HepG2 (cell line): ENCODE data around the gene TH. TPM values are rescaled to one million over a fixed set of nuclear protein-coding genes. Genes with fewer than 3 reads are reported as not detected.

Experiments
- AGO2 ChIP-seq: fragments of 200-400 bp; formaldehyde crosslinking; optimal IDR thresholded peaks from 2 replicates; pipeline ENCODE3; 2017; ENCODE audit warnings: mild to moderate bottlenecking, low read depth, low read length, moderate library complexity
- CHD2 ChIP-seq: IDR thresholded peaks from 2 replicates; pipeline ENCODE4 v1.6.1; 2011; ENCODE audit warnings: low read depth, low read length, improper control_type of control experiment
- CTCF ChIP-seq: sonication (generic); formaldehyde crosslinking; IDR thresholded peaks from 2 replicates; pipeline ENCODE4 v1.5.0; 2020; ENCODE audit warnings: mild to moderate bottlenecking, missing genetic modification reagents, moderate library complexity
- NAIF1 ChIP-seq: sonication (generic); formaldehyde crosslinking; IDR thresholded peaks from 2 replicates; pipeline ENCODE4 v1.5.0; 2020; ENCODE audit warnings: mild to moderate bottlenecking, missing genetic modification reagents, borderline replicate concordance
- NR2F2 ChIP-seq: IDR thresholded peaks from 2 replicates; pipeline ENCODE4 v1.6.1; 2012; ENCODE audit warnings: low read depth, inconsistent platforms, borderline replicate concordance
- SALL2 ChIP-seq: sonication (generic); formaldehyde crosslinking; IDR thresholded peaks from 2 replicates; pipeline ENCODE4 v1.8.1; 2023; ENCODE audit warnings: mild to moderate bottlenecking, missing genetic modification reagents, inconsistent platforms
- SMAD1 ChIP-seq: sonication (generic); formaldehyde crosslinking; IDR thresholded peaks from 2 replicates; pipeline ENCODE4 v1.4.0; 2020; ENCODE audit warnings: missing genetic modification reagents, low read depth, mild to moderate bottlenecking, borderline replicate concordance
- U2AF1 ChIP-seq: fragments of 200-400 bp; formaldehyde crosslinking; optimal IDR thresholded peaks from 2 replicates; pipeline ENCODE3; 2017; ENCODE audit warnings: mild to moderate bottlenecking, low read depth, low read length
- ZBTB38 ChIP-seq: sonication (generic); formaldehyde crosslinking; IDR thresholded peaks from 2 replicates; pipeline ENCODE4 v1.5.1; 2020; ENCODE audit warnings: mild to moderate bottlenecking, missing genetic modification reagents
- ZNF569 ChIP-seq: sonication (generic); formaldehyde crosslinking; IDR thresholded peaks from 2 replicates; pipeline ENCODE4 v1.5.0; 2020; ENCODE audit warnings: mild to moderate bottlenecking, missing genetic modification reagents, moderate library complexity, borderline replicate concordance
- ZNF672 ChIP-seq: sonication (generic); formaldehyde crosslinking; IDR thresholded peaks from 2 replicates; pipeline ENCODE4 v1.8.1; 2022; ENCODE audit warnings: missing genetic modification reagents
- ZNF75D ChIP-seq: sonication (generic); formaldehyde crosslinking; IDR thresholded peaks from 2 replicates; pipeline ENCODE4 v1.8.1; 2023; ENCODE audit warnings: missing genetic modification reagents, mild to moderate bottlenecking, borderline replicate concordance
- polyA plus RNA-seq, 8 experiments: library from polyadenylated mRNA; depleted of rRNA in 3 of 8; stranded (reverse) in 7 of 8; unstranded in 1 of 8; fragments of >200 nt; fragmentation: Illumina TruSeq in 4 of 8; extraction: Trizol in 4 of 8; gene quantifications; 2 replicates each; pipeline versions ENCODE4 v1.2.1 to v1.2.3, GENCODE V29; 2011 to 2016; ENCODE audit warnings: low read depth in 4 of 8, missing spikeins in 1 of 8, mixed read lengths in 1 of 8; ENCODE audit not compliant: insufficient read depth in 1 of 8
- total RNA-seq, 5 experiments: library from RNA; depleted of rRNA; stranded (reverse); fragments of >200 nt; fragmentation: Illumina TruSeq; extraction: Trizol; gene quantifications; 2 replicates each; pipeline ENCODE4 v1.2.3, GENCODE V29; 2016; ENCODE audit warnings: low read depth in 1 of 5
- TF ChIP-seq, protein P1 (sequence below): sonication (generic); formaldehyde crosslinking; IDR thresholded peaks from 2 replicates; pipeline ENCODE4 v1.4.0; 2020; ENCODE audit warnings: missing genetic modification reagents

Gene TH
- total and polyA plus RNA-seq, 2 of the 13 experiments (the other 11 are each of a cell fraction or from before 2014, with no cell fraction given), result 0.36 TPM; not detected in 1

DNA sequence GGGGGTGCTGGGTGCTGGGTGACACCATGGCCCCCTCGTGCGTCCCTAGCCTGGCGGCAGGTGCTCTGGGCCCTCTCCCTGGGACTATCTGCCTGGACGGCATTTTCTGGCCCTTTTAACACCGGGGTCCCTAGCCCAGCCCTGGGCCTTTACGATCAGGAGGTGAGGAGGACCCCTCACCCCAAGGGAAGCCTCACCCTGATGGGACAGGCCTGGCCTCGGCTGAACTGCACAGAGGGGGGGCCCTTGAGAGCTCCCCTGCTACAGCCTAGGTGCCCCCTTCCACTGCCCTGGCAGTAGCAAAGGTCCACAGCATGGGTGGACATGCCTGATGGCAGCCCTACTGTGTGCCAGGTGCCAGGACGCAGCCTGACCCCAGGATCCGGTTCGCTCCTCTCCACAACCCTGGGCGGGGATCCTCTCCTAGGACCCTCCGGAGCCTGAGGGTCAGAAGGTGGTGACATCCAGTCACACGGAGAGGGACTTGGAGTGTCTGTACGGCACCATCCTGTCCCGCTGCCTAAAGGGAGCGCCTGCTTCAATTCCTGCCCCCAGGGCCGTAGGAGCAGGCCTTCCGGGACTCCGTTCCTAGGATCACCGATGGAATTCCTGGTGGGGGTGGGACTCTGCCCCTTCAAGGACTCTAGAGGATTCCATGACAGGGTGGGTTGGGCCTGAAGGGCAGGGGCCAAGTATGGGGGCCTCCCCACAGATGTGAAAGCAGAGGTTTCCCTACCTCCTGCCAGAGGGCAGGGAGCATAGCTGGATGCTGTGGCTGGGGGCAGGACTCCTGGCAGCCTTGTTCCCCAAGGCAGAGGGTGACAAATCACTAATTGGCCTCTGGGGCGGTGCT is 33.0 kb upstream of the TH start (continued):
- TF ChIP-seq, protein P1, sequence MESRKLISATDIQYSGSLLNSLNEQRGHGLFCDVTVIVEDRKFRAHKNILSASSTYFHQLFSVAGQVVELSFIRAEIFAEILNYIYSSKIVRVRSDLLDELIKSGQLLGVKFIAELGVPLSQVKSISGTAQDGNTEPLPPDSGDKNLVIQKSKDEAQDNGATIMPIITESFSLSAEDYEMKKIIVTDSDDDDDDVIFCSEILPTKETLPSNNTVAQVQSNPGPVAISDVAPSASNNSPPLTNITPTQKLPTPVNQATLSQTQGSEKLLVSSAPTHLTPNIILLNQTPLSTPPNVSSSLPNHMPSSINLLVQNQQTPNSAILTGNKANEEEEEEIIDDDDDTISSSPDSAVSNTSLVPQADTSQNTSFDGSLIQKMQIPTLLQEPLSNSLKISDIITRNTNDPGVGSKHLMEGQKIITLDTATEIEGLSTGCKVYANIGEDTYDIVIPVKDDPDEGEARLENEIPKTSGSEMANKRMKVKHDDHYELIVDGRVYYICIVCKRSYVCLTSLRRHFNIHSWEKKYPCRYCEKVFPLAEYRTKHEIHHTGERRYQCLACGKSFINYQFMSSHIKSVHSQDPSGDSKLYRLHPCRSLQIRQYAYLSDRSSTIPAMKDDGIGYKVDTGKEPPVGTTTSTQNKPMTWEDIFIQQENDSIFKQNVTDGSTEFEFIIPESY (CRISPR knock-in tag), result peak; percentile 94
- TF ChIP-seq NR2F2 (no peak; the same call in 1 of the 2 replicates), SMAD1 (CRISPR knock-in tag) (0 out of 2 replicates have a peak, but pooled peaks have one; percentile 3), ZNF569 (no peak), NAIF1 (CRISPR knock-in tag) (no peak), ZNF672 (no peak), SALL2 (0 out of 2 replicates have a peak, but pooled peaks have one; percentile 9), CHD2 (no peak), CTCF (CRISPR knock-in tag) (0 out of 2 replicates have a peak, but pooled peaks have one; percentile 6), AGO2 (peak; percentile 58), U2AF1 (no peak), ZBTB38 (CRISPR knock-in tag) (peak; percentile 88), ZNF75D (CRISPR knock-in tag) (no peak)
